HG02623 (cell line): Measurements from ENCODE around the gene RRP12.

Source experiments
- ATAC-seq: cut with Tn5 transposase; IDR thresholded peaks from one replicate; pipeline ENCODE4 v1.9.1; 2021; ENCODE audit warnings: moderate library complexity; ENCODE audit not compliant: unreplicated experiment

RRP12 gene

DNA sequence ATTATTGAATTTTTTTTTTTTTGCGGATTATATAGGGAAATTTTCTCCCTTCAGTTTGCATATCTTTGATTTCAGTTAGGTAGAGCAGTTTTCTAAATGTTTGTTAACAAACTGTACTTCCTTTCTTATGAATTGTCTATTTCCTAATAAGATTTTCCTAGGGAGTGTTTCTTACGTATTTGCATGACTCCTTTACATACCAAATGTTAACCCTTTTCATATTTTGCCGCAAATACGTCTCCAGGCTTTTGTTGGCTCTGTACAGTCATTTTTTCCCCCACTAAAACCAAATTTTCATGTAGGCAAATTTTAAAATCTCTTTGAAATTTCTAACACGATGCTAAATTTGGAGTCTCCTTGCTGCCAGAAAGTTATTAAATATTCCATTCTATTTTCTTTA lies 64.7 kb downstream of the RRP12 start:
- no peak for ATAC-seq

GRCh38 chr10:97336006-97336405 lies 65.1 kb downstream of the RRP12 start:
- ATAC-seq: no peak

DNA sequence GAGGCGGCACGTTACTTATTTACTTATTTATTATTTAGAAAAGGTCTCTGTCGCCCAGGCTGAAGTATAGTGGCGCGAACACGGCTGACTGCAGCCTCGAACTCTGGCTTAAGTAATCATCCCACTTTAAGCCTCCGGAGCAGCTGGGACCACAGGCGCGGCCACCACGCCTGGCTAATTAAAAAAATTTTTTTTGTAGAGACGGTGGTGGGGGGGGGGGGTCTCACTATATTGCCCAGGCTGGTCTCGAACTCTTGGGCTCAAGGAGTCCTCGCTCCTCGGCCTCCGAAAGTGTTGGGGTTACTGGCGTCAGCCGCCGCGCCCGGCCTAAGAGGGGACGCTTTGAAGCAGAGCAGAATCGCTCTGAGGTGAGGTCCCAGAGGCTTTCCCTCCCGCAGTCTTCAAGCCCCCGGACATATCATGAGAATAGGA lies 65.9 kb downstream of the RRP12 start:
- ATAC-seq: peak; percentile 5

GRCh38 chr10:97334370-97335175 lies 66.6 kb downstream of the RRP12 start, which contains the start of gene FRAT2:
FRAT2 (minus strand) TSS chr10:97334729; CDS start chr10:97334572, 157 bp downstream.
- peak; percentile 81 for ATAC-seq

DNA sequence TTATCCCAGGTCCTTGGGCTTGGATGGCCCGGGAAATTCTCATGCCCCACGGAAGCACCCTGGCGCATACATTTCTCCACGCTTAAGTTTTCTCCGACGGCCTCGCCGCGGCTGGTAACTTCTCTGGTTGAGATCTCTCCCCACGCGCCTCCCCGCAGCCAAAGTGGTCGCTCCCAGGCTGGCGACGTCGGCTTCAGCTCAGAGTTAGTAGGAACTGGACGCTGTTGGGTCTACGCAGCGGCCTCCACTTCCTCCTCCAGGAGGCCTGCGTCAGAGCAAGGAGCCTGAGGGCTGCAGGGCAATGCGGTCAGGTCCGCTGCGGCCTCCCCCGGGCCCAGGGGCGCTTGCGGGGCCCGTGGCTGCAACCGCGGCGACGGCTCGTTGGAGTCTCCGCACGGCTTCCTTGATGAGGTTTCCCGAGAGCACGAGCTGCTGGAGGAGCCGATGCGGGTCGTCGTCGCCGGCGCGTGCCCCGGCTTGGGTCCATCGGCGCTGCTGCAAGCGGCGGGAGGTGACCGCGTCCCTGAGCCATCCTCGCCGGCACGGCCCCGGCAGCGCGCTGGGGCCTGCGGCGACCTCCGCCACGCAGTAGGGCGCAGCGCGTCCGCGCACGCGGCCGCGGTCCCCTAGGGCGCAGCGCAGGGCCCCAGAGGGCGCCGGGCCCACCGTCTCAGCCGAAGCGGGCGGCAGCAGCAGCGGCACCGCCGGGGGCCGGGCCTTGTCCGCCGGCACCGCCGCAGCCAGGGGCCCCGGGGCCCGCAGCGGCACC lies 67.4 kb downstream of the RRP12 start:
- ATAC-seq: peak; percentile 20

GRCh38 chr10:97333351-97333600 lies 67.9 kb downstream of the RRP12 start:
- no peak for ATAC-seq

- no peak for ATAC-seq
Measured at GRCh38 chr10:97332591-97333350, 68.4 kb downstream of the RRP12 start.

- ATAC-seq: no peak
Measured at GRCh38 chr10:97331153-97331703, 69.9 kb downstream of the RRP12 start.

DNA sequence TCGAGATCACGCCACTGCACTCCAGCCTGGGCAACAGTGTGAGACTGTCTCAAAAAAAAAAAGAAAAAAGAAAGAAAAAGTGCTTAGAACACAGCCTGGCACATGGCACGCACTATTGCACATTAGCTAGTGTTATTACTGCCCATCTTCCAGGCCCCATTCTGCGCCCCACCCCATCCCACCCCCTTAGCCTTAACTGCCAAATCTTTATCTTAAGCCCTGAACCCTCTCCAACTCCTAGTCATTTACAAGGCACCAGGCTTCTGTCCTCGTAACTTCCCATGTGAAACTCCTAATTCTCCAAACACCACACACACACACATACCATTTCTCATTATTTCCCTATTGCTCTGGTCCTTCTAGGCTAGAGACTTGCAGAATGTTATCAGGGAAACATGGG lies 71.4 kb downstream of the RRP12 start:
- no peak for ATAC-seq

DNA sequence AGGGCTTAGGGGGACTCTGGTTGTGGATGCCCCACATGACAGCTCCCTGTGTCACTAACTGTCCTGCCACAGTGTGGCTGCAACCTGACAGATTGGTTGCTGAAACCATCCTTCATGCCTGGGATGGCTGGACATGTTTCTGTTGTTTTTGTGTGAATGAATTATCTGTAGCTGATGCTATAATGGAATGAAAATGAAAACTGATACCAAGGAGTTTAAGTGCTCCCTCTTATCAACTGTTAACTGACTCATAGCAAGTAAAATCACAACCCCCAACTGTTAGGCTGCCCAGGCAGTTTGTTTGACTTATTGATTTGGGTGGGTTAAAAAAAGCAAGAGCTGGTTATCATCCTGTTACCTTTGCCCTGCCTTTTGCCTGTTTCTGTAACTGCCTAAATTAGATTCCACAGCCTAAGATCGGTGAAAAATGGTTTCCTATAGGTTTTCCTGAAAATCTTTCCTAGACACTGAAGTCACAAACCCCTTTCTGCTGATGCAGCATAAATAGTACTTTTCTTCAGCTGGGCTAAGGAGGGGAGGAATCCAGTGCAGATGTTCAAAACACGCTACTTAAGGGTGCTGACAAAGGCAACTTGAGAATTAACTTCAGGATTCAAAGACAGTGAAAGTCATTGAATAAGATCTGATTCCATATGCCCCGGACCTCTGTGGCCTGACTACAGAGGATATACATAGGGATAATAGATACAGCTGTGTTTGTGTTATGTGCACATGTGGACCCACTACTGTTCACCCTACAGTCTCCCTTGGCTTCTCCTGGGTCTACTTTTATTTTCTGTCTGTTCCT lies 72.3 kb downstream of the RRP12 start:
- ATAC-seq: no peak

DNA sequence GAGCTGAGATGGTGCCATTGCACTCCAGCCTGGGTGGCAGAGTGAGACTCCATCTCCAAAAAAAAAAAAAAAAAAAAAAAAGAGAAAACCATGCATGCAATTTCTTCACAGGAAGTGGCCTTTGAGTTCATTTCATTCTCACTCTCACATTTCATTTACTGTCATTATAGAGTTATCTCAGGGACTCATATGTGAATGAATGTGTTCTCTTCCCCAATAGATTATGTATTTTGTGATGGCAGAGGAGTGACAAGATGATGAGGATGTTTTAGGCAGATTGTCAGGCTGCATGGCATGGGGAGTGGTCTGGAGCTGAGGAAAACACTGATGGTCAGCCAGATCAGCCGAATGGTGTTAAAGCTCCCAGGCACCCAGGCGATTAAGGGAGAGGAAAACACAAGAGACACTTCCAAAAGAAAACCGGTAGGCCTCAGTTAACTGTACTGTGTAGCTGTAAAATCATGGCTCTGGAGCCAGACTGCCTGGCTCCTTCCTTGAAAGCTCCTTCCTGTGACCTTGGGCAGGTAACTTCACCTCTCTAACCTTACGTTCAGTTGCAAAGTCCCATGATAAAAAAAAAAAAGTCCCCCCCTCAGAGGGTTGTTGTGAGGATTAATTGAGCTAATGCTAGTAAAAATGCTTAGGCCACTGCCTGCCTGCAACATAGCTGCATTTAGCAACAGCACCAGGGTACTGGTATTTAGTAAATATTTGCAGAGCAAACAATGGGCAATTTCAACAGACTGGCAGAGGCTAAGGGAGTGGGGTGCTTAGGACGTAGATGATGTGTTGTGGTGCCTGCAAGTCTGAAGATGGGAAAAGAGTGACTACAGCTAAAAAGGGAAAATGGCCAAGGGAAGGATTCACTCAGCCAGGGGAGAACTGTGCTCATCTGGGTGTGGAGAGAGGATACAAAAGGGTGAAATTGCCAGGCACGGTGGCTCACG lies 73.5 kb downstream of the RRP12 start:
- ATAC-seq: no peak

GRCh38 chr10:97325754-97326153 lies 75.4 kb downstream of the RRP12 start:
- no peak for ATAC-seq

- ATAC-seq: no peak
Measured at GRCh38 chr10:97323501-97323900, 77.6 kb downstream of the RRP12 start.

DNA sequence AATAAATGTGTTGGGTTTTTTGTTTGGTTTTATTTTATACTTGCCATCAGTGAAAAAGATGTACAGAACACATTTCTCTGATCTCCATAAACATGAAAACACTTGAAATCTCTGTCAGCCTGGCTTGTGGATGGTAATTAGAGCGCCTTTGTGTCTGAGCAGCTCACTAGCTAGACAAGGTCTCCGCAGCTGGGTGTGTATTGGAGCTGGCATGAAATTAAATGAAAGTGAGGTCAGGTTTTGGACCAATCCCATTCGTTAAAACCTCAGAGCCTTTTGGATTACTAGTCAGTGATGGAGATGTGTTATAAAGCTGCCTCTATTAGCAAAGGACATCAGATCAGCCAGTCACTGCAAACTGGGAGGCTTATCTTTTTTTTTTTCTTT lies 79.3 kb downstream of the RRP12 start:
- no peak for ATAC-seq

- no peak for ATAC-seq
Measured at GRCh38 chr10:97321032-97321803, 79.9 kb downstream of the RRP12 start.

- no peak for ATAC-seq
Measured at GRCh38 chr10:97320480-97321031, 80.6 kb downstream of the RRP12 start.

DNA sequence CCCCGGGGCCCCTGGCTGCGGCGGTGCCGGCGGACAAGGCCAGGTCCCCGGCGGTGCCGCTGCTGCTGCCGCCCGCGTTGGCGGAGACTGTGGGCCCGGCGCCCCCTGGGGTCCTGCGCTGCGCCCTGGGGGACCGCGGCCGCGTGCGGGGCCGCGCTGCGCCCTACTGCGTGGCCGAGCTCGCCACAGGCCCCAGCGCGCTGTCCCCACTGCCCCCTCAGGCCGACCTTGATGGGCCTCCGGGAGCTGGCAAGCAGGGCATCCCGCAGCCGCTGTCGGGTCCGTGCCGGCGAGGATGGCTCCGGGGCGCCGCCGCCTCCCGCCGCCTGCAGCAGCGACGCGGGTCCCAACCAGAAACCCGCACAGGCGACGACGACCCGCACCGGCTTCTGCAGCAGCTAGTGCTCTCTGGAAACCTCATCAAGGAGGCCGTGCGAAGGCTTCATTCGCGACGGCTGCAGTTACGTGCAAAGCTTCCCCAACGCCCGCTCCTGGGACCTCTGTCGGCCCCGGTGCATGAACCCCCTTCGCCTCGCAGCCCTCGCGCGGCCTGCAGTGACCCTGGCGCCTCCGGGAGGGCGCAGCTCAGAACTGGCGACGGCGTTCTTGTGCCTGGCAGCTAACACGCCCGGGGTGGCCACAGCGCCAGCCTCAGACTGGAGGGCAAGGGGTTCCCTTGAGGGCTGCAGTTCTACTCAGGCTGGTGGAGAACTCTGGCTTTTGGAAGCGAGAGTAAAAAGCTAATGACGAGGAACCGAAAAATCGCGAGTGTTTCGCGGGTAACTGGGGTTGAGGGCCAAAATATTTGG lies 81.3 kb downstream of the RRP12 start:
- ATAC-seq: peak; percentile 8
